Pulmonary artery endothelial cell (primary cell): ENCODE results near the gene ZDHHC19. TPM values are rescaled to one million over a fixed set of nuclear protein-coding genes. Genes with fewer than 3 reads are reported as not detected.
"Not testable (repeated sequence)": the region's sequence is repeated elsewhere in the genome, so short reads cannot be mapped to it uniquely, and the experiment has no call there.

Experiments
- DNase-seq: peaks from one replicate; pipeline ENCODE4 v3.0.0-alpha.2; 2011; ENCODE audit warnings: low read depth, low spot score
- total RNA-seq: library from RNA; depleted of rRNA; stranded (reverse); fragments of >200 nt; gene quantifications from 2 replicates; pipeline ENCODE4 v1.2.3, GENCODE V29; 2014

Gene ZDHHC19, protein sequence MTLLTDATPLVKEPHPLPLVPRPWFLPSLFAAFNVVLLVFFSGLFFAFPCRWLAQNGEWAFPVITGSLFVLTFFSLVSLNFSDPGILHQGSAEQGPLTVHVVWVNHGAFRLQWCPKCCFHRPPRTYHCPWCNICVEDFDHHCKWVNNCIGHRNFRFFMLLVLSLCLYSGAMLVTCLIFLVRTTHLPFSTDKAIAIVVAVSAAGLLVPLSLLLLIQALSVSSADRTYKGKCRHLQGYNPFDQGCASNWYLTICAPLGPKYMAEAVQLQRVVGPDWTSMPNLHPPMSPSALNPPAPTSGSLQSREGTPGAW
- total RNA-seq = not detected in 2 replicates

DNA sequence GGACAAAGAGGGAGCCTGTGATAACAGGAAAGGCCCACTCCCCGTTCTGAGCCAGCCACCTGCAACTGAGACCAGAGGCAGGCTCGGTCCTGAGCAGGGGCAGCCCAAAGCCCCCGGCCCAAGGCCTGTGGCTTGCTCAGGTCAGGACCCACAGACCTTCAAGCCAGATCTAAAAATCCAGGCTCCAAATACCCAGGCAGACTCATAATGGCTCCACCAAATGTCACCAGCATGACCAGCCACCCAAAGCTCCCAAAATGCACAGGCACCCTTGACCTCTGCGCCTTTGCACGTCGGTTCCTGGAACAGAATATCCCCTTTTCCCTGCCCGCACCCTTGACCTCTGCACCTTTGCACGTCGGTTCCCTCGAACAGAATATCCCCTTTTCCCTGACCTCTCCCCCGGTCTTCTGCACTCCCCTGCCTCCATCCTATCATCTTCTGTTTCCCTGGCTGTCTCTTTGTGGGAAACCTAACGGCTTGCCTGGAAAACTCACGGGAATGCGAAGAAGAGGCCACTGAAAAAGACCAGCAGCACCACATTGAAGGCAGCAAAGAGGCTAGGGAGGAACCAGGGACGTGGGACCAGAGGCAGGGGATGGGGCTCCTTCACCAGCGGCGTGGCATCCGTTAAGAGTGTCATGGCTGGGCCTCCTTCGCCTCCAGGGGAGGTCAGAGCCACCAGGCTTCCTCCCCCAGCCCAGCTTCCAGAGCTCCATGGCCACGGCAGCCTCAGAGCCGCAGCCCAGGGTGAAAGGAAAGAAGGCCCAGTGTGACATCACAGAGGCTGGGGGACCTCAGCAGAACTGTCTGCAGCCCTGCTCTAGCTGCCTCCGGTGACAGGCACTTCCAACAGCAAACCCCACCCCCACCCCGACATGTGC lies at the start of gene ZDHHC19:
ZDHHC19 (minus strand) TSS at position 728 of the 884 bp plus-strand sequence; CDS start at position 643, 85 bp downstream.
- DNase-seq = no peak

DNA sequence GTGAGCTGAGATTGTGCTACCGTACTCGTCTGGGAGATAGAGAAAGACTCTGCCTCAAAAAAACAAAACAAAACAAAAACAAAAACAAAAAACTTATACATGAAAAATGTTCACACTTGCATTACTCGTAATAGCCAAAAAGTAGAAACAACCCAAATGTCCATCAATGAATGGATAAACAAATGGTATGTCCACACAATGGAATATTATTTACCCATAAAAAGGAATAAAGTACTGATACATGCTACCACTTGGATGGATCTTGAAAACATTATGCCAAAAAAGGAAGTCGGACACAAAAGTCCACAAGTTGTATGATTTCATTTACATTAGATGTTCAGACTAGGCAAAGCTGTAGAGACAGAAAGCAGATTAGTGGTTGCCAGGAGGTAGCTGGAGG lies 49.6 kb upstream of the ZDHHC19 start:
- DNase-seq = no peak

DNA sequence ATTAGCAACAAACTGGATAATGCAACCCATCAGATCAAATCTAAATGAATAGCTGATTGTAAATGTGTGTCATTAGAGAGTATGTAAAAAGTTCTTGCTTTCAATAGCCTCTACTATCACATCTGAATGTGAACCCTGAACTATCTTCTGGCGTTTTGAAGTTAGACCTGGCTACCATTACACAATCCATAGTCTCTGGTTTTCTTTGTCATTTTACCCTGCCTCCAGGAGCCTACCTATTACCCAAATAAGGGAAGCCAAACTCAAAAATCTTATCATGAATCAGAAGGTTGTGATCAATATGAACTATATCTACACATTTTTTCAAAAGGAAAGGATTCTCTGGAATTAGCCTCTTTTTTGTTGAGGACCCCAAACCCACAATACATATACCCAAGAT lies 44.6 kb upstream of the ZDHHC19 start:
- DNase-seq = no peak

DNA sequence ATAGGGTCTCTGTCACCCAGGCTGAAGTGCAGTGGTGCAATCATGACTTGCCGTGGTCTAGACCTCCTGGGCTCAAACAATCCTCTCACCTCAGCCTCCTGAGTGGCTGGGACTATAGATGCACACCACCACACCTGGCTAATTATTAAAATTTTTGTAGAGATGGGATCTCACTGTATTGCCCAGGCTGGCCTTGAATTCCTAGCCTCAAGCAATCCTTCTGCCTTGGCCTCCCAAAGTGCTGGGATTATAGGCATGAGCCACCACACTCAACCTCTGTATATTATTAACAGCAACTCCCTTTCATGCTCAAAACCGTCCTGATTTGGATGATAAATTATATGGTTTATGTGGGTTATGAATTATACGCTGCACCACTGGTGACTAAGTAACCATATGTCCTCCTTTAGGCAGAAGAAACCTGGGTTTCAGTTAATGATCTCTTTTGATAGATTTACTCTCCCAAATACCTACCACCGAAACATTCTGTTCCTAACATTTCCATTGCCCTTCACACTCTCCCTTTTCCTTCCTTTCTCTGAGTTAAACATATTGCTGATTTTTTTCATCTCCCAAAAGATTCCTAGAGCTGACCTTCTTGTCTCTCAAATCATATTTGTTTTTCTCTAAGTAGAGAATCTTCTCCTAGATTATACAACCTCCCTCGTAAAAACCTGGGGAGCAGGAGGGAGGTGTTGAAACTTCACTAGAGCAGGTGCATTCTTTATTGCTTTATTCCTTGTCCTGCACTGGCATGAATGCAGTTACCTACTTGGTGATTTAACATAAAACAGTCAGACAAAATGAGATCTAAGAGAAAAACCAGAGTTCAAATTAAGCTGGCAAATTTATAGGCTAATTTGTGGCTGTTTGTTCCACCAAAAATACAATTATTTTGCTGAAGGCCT lies 43.4 kb upstream of the ZDHHC19 start:
- no peak for DNase-seq

DNA sequence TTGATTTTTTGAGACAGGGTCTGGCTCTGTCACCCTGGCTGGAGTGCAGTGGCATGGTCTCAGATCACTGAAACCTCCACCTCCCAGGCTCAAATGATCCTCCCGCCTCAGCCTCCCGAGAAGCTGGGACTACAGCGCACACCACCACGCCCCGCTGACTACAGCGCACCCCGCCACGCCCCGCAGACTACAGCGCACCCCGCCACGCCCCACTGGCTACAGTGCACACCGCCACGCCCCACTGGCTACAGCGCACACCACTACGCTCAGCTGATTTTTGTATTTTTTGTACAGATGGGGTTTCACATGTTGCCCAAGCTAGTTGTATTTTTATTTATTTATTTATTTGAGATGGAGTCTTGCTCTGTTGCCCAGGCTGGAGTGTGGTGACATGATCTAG lies 40.7 kb upstream of the ZDHHC19 start:
- DNase-seq = no peak

DNA sequence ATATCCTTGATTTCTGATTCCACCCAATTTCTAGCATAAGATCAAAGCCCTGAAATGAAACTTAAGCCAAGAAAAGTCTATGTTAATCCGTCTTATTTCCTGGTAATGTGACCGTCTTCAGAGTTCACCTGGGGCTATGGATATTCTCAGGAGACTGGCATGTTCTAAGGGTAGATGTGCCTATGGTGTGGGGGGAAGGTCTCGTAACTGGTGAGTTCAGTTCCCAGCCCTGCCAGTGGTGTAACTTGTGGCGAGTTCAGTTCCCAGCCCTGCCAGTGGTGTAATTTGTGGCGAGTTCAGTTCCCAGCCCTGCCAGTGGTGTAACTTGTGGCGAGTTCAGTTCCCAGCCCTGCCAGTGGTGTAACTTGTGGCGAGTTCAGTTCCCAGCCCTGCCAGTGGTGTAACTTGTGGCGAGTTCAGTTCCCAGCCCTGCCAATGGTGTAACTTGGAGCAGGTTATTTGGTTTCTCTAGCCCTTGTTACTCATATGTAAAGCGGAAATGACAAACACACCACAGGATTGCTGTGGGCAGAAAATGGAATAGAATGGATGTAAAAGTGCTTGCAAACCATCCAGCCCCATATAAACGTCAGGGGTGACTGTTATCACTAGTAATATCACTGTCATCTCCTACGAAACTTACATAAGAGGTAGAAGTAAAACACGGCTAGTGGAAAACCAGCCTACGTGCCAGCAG lies 35.6 kb upstream of the ZDHHC19 start:
- no peak for DNase-seq

DNA sequence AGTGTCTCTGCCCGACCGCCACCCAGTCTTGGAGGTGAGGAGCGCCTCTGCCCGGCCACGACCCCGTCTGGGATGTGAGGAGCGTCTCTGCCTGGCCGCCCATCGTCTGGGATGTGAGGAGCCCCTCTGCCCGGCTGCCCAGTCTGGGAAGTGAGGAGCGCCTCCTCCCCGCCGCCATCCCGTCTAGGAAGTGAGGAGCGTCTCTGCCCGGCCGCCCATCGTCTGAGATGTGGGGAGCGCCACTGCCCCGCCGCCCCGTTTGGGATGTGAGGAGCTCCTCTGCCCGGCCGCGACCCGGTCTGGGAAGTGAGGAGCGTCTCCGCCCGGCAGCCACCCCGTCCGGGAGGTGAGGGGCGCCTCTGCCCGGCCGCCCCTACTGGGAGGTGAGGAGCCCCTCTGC lies 33.0 kb upstream of the ZDHHC19 start:
- not testable (repeated sequence) for DNase-seq

DNA sequence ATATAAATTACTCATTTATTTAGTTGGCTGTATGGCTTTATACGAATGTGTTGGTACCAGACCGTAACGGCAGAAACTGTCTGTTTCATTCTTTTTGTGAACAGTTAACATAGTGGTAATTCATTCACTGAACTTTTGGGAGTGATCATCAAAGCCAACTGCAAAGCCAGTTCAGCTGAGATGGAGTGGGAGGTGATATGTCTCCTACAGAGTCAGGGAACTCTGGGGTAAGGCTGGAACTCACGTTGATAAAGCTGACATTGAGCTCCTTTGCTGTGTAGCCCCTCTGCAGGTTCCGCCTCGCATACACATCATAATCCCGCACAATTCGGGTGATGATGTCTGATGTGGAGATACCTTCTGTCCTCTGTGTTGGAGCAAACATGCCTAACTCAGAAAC lies 30.5 kb upstream of the ZDHHC19 start:
- no peak for DNase-seq

DNA sequence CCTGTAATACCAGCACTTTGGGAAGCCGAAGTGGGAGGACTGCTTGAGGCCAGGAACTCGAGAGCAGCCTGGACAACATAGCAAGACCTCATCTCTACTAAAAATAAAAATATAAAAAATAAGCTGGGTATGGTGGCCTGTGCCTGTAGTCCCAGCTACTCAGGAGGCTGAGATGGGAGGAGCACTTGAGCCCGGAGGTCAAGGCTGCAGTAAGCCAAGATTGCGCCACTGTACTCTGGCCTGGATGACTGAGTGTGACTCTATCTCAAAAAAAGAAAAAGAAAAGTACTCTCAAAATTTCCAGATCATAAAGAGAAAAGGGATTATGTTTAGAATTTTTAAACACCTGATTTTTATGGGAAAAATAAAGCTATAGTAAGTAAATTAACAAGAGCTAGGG lies 29.2 kb upstream of the ZDHHC19 start:
- DNase-seq = no peak

DNA sequence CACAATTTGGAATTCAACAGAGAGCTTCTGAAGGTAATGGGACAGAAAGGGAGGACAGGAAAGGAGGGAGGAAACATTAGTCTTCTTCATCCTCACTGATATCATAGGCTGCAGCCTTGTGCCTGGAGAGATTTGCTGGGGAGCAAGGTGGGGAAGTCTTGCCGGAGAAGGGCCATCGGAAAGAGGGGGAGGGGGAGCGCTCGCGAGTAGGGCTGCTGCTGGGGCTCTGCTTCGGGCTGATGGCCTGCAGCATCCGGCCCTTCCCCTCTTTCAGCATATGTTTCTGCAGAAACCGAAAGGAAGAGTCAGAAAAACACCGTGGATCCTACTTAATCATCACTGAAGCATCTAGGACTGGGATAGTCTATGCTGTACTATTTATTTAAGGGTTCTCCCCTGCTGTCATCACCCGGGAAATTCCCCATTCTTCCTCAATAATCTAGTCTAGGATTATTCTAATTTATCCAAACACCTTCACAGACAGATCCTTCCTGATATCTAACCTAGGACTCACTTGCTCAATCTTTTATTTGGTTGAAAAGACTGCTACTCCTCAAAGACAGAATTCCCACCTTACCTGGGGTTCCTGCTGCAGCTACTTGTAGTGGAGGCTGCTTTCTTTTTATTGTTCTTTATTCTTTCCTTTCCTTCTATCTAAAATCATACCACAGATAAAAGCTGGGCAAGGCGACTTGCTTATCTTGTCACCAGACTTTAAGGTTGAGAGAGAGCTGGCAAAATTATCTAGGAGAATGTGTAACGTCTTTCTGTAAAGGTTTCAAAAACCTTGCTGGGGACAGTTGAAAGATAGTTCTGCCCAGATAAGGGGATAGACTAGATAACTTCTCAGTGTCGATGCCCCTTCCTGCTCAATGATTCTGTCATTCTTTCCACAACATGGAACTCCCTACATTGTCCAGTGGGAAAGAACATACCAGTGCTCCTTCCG lies 27.7 kb upstream of the ZDHHC19 start:
- DNase-seq = no peak

DNA sequence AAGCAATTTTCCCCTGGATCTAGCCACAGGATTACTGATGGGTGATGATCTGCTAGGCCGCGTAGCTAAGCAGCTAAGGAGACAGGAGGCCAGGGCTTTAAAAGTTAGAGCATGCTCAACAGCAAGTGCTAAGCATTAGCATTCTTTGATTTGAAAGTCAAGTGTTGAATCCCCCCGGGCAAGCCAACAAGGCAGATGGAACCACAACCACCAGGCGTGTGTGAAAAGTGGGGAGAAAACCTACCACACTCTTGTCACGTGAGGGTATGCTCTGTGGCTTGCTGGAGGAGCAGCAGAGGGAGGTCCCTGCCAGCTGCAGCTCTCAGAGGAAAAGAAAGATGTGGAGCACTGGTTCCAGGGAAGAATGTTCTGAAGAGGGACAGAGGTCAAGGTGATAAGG lies 26.0 kb upstream of the ZDHHC19 start:
- DNase-seq = no peak

DNA sequence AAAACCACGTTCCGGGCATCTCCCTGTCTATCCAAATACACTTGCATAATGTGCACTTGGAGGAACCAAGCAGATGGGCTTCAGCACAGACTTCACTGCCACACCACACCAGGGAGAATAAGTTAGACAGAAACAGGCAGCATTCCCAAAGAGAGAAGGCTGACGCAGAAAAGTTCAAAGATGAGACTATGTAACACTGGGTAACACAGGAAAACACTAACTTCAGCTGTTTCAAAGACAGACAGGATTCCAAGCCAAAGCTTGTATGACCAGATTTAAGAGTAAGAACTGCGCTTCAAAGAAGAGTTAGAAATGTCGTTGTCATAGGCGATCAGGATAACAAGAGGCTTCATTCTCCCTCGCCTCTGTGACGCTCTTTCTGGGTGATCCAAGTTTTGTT lies 25.0 kb upstream of the ZDHHC19 start:
- DNase-seq = no peak

DNA sequence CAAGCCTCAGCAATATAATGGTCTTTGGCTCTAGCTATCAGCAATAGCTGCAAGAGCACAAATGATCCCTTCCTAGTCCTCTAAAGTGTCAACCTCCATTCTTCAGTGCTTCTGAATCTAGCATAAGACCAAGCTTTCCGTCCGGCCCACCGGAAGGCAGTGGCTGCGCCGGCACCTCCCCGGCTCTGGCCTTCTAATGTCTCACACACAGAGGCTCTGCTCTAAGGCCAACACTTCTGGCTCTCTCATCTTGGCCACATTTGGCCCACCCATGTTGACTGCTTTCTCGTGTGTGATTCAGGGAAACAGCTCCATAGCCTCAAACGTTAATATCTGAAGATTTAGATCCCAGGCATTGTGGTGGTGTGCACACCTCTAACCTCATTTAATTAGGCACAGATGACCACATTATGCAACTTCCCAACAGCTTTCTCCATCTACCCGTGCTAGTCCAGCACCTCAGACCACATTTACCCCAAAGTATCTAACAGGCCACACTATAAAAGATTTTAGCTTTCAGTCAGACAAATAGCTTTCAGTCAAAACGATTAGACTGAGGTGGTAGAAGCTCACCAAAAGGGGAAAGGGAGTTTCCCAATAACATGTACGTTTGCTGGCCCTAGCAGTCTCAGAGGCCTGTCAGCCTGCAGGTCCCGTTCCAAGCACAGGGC lies 24.4 kb upstream of the ZDHHC19 start:
- no peak for DNase-seq

DNA sequence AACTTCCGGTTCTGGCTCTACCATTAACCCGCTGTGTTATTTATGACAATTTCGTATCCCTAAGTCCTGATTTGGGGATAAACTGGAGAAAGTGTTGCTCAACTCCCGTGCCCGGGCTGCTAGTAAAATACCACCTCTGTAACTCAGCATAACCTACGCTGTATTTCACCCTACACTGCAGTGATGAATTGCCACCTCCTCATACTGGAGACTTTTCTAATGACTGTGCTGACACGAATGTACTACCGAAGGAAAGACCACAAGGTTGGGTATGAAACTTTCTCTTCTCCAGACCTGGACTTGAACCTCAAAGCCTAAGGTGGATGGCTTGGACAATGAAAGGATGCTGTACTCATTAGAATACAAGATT lies 21.7 kb upstream of the ZDHHC19 start:
- no peak for DNase-seq

DNA sequence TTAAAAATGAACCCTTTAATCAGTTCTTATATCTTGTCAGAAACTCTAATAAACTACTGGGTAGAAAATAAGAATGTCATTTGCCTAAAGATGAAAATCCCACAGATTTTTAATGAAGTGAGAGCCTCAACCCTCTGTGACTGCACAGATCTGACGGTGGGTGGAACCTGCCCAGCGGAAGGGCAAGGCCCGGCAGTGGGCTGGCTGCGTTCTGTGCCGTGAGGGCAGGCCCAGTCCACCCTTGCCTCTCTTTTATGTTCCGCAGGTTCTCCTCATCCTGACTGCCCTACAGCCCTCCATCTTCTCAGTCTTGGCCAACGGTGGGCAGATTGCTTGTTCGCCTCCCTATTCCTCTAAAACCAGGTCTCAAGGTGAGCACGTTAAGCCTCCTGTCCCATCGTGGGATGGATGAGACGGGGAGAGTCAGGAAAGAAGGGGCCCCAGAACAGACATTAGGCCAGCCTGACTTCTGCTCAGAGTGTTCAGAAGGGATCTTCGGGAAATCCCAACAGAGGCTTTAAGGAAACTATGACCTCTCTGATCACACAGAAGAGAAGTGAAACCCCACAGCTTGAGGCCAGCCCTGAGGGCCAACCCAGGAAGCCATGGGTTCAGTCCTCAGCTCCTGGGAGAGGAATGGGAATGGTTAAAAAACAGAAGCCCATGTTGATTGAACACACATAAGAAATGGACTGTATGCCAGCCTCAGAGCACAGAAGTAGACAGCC lies 21.1 kb upstream of the ZDHHC19 start:
- DNase-seq = no peak

DNA sequence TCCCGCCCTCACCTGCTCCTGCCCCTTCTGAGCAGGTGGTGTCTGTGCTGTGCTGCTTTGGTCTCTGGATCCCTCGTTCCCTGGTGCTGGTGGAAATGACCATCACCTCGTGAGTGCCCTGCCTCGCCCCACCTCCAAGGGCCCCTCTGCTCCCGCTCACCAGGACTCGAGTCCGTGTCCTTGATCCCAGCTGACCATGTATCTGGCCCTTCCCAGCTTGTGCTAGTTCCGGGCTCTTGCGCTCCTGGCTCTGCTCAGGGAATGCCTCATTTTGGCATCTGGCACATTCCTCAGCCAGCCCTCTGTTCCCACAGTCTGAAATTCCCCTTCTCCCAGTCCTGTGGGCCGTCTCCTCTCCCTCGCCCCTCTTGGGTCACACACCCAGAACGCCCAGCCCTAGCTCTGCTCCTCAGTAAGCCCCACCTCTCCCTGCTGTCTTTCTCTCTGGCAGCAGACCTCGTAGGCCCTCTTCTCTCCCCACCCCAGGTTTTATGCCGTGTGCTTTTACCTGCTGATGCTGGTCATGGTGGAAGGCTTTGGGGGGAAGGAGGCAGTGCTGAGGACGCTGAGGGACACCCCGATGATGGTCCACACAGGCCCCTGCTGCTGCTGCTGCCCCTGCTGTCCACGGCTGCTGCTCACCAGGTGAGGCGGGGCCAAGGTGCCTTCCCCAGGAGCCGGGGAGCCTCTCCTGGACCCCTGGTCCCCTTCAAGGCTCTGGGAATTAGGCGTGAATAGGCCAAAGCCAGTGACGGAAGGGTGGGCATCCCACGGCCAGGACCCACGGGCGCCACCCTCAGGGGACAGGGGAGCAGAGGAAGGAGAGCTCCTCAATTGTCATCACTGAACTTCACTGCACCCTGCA lies 16.7 kb upstream of the ZDHHC19 start:
- DNase-seq = no peak

DNA sequence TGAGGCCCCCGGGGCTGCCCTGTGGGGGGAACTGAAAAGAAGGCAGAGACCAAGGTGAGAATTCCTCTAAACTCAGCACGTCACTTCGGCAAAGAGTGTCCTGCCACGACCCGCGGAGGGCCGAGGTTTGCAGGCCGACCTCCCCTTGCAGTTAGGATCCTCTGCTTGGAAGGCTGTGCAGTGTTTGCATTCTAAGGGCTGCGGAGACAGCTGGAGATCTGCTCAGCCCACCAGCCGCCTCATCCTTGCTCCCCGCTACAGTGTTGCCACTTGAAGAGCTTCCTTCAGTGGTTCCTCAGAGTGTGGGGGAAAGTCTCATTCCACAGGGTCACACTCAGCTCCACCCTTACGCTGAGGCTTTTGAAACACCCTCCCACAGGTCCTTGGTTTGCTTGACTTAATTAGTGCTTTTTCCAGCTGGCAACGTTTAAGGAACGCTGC lies 15.9 kb upstream of the ZDHHC19 start:
- DNase-seq = no peak
